PC-9 (cell line): ENCODE results near the gene PRF1. TPM values are rescaled to one million over a fixed set of nuclear protein-coding genes. Genes with fewer than 3 reads are reported as not detected.

Experiments
- BruUV-seq: library from RNA; stranded (reverse); fragments of 400-500 nt; replicated peaks from 2 replicates; lab custom pipeline; 2021; lab: Mats Ljungman, UMichigan
- CTCF ChIA-PET: fragments of 300-600 bp; sonication (Branson Sonifier 250); formaldehyde crosslinking; loops from one replicate; lab custom pipeline; 2022; ENCODE audit warnings: antibody characterized with exemption; lab: Charles Lee
- POLR2A ChIA-PET: fragments of 300-600 bp; sonication (Branson Sonifier 250); formaldehyde crosslinking; loops from one replicate; lab custom pipeline; 2022; ENCODE audit warnings: antibody characterized with exemption; ENCODE audit not compliant: unreplicated experiment; lab: Charles Lee
- DNase-seq, 2 experiments: peaks; one replicate each; pipeline versions ENCODE4 v3.0.0 to v3.0.0-alpha.2; 2015 to 2022; ENCODE audit warnings: mixed read lengths in 1 of 2
- H2AFZ ChIP-seq: fragments of 200-600 bp; sonication (generic); 2 replicates; pipeline ENCODE4 v1.8.1; 2017; ENCODE audit warnings: antibody characterized with exemption
- H3F3A ChIP-seq: fragments of 200-600 bp; sonication (generic); 2 replicates; pipeline ENCODE4 v1.8.1; 2017; ENCODE audit warnings: antibody characterized with exemption, mild to moderate bottlenecking, low read depth; ENCODE audit not compliant: insufficient read depth
- H3K27ac ChIP-seq: fragments of 200-600 bp; sonication (generic); 2 replicates; pipeline ENCODE4 v1.6.1; 2016; ENCODE audit warnings: mixed run types
- H3K27me3 ChIP-seq: fragments of 200-600 bp; sonication (generic); 2 replicates; pipeline ENCODE4 v1.6.1; 2016; ENCODE audit warnings: low read depth, mixed run types; ENCODE audit not compliant: insufficient read depth
- H3K36me3 ChIP-seq: fragments of 200-600 bp; sonication (generic); 2 replicates; pipeline ENCODE4 v1.6.1; 2016; ENCODE audit warnings: low read depth, mixed run types
- H3K4me1 ChIP-seq: fragments of 200-600 bp; sonication (generic); replicated peaks from 2 replicates; pipeline ENCODE4 v1.6.1; 2016; ENCODE audit warnings: mixed run types; ENCODE audit not compliant: insufficient read depth
- H3K4me2 ChIP-seq: fragments of 200-600 bp; sonication (generic); 2 replicates; pipeline ENCODE4 v1.6.1; 2017; ENCODE audit warnings: mixed run types
- H3K4me3 ChIP-seq: fragments of 200-600 bp; sonication (generic); 2 replicates; pipeline ENCODE4 v1.6.1; 2016; ENCODE audit warnings: mixed run types
- H3K79me2 ChIP-seq: fragments of 200-600 bp; sonication (generic); 2 replicates; pipeline ENCODE4 v1.6.1; 2017; ENCODE audit warnings: low read depth, mixed run types
- H3K9me2 ChIP-seq: fragments of 200-600 bp; sonication (generic); 2 replicates; pipeline ENCODE4 v1.8.1; 2017; ENCODE audit warnings: mild to moderate bottlenecking; ENCODE audit not compliant: insufficient read depth
- H3K9me3 ChIP-seq: fragments of 200-600 bp; sonication (generic); 2 replicates; pipeline ENCODE4 v1.8.1; 2016; ENCODE audit warnings: low read depth; ENCODE audit not compliant: insufficient read depth
- H4K20me1 ChIP-seq: fragments of 200-600 bp; sonication (generic); 2 replicates; pipeline ENCODE4 v1.8.1; 2017; ENCODE audit not compliant: insufficient read depth
- EZH2 ChIP-seq: fragments of 200-600 bp; sonication (generic); IDR thresholded peaks from 2 replicates; pipeline ENCODE4 v1.8.0; 2017; ENCODE audit warnings: antibody characterized with exemption, low read depth
- intact Hi-C: fragments of 100-400 bp; cut with micrococcal nuclease; formaldehyde crosslinking; loops from one replicate; pipeline ENCODE4 v1.10.0; 2022; ENCODE audit not compliant: unreplicated experiment
- total RNA-seq: library from RNA; stranded (reverse); gene quantifications from 2 replicates; pipeline ENCODE4 v1.2.3, GENCODE V29; 2021
- TF ChIP-seq, protein P1 (sequence below): fragments of 200-600 bp; sonication (generic); conservative IDR thresholded peaks from 2 replicates; pipeline ENCODE4 v1.6.1; 2017; ENCODE audit warnings: mixed run types, antibody characterized with exemption, mild to moderate bottlenecking, moderate library complexity

PRF1 gene
- total RNA-seq, 1 experiment from 2014 or later: not detected

DNA sequence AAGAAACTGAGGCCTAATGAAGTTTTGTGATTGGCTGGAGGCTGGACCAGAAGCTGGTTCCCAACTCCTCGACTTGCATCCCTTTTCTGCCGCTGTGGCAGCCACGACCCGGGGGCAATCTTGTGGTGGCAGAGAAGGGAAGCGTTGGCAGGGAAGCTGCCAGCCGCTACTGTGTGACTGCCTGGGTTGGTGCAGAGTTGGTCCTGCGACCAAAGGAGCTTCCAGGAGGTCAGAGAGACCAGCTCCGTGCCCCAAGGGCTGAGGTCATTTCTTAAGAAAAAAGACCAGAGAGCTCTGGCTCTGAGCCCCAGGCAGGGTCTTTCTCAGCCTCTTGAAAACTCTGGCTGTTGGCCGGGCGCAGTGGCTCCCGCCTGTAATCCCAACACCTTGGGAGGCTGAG lies 47.2 kb downstream of the PRF1 start:
- Histone ChIP-seq H3K4me2 (no peak overlapping the region), H3K27me3 (no peaks in the 10 kb centered on the region), H3K4me1 (no peaks in the 10 kb centered on the region), H3F3A (peaks cover 4% of the 10 kb centered on the region; the same call in 1 of the 2 replicates), H3K27ac (no peak overlapping the region), H3K9me3 (no peaks in the 10 kb centered on the region), H3K4me3 (no peak overlapping the region), H3K36me3 (no peaks in the 10 kb centered on the region), H2AFZ (no peak overlapping the region), H3K9me2 (no peaks in the 10 kb centered on the region), H4K20me1 (no peaks in the 10 kb centered on the region), H3K79me2 (no peaks in the 10 kb centered on the region)
- ChIA-PET POLR2A (no interaction called here), CTCF (no interaction called here)
- intact Hi-C loops: loop anchor here (10.0 kb wide), 1 partner anchor 729 kb away; no protein-coding TSS in a partner anchor
- BruUV-seq: no TSS peak
- no peak for TF ChIP-seq EZH2
- TF ChIP-seq, protein P1, sequence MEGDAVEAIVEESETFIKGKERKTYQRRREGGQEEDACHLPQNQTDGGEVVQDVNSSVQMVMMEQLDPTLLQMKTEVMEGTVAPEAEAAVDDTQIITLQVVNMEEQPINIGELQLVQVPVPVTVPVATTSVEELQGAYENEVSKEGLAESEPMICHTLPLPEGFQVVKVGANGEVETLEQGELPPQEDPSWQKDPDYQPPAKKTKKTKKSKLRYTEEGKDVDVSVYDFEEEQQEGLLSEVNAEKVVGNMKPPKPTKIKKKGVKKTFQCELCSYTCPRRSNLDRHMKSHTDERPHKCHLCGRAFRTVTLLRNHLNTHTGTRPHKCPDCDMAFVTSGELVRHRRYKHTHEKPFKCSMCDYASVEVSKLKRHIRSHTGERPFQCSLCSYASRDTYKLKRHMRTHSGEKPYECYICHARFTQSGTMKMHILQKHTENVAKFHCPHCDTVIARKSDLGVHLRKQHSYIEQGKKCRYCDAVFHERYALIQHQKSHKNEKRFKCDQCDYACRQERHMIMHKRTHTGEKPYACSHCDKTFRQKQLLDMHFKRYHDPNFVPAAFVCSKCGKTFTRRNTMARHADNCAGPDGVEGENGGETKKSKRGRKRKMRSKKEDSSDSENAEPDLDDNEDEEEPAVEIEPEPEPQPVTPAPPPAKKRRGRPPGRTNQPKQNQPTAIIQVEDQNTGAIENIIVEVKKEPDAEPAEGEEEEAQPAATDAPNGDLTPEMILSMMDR: no peak
- DNase-seq: no peak

DNA sequence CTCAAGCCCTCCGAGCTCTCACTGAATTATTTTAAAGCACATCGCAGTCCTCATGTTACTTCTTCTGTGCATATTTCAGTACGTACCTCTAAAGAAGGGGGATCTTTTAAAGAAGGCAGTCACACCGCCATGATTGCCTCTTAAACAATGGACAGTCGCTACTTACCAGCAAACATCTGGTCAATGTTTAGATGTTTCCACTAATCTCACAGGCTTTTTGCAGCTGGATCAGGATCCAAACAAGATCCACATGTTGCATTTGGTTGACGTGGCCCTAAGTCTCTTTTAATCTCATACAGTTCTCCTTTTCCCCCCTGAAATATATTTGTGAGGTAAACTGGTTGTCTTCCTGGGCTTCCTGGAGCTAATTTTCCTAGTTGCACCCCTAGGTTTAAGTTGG lies 50.0 kb downstream of the PRF1 start:
- no peak overlapping the region for H3K27ac ChIP-seq
- no peaks in the 10 kb centered on the region; the same call in 1 of the 2 replicates for H4K20me1 ChIP-seq
- H3K4me1 ChIP-seq: no peaks in the 10 kb centered on the region
- BruUV-seq: no TSS peak
- TF ChIP-seq, protein P1: no peak
- TF ChIP-seq EZH2: no peak
- no peak for DNase-seq
- peaks cover 4% of the 10 kb centered on the region; the same call in 1 of the 2 replicates for H3F3A ChIP-seq
- ChIA-PET POLR2A (no interaction called here), CTCF (no interaction called here)
- H3K9me2 ChIP-seq: no peaks in the 10 kb centered on the region
- H3K4me2 ChIP-seq: no peak overlapping the region
- H3K4me3 ChIP-seq: no peak overlapping the region
- intact Hi-C loops: loop anchor here (5.0 to 10.0 kb wide), 3 partner anchors 120 to 732 kb away; partner anchors contain the start of genes ADAMTS14 and UNC5B
- no peaks in the 10 kb centered on the region for H3K79me2 ChIP-seq
- no peaks in the 10 kb centered on the region for H3K9me3 ChIP-seq
- H3K36me3 ChIP-seq: no peaks in the 10 kb centered on the region
- no peaks in the 10 kb centered on the region for H3K27me3 ChIP-seq
- no peak overlapping the region for H2AFZ ChIP-seq

DNA sequence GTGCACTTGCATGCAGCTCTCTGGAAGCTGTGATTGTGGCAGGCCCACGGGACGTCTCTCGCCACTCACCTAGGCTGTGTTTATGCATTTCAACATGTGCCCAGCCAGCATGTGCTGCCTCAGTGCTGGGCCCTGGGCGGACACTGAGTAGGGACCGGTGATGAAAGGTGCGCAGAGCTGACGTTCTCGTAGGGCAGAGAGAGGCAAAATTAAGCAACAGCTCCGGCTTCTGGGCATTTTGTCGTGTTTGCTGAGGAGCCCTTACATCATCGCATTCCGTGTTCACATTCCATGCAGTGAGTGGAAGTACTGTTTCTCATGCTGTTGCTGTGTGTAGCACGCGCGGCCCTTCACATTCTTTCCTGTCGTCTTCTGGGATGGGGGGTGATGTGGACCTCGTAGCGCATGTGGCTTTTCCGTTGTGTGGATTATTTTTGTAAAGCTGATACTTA lies 50.5 kb downstream of the PRF1 start:
- H4K20me1 ChIP-seq: no peaks in the 10 kb centered on the region; the same call in 1 of the 2 replicates
- no peak overlapping the region for H2AFZ ChIP-seq
- CTCF ChIA-PET: interaction anchor here (0.5 to 1.1 kb wide), 2 partner anchors 197 to 369 kb away, joined by 3 read pairs; no protein-coding TSS in a partner anchor
- intact Hi-C loops: loop anchor here (2.0 to 10.0 kb wide), 4 partner anchors 120 to 733 kb away; partner anchors contain the start of genes ADAMTS14, SGPL1 and UNC5B
- DNase-seq: no peak
- H3K27me3 ChIP-seq: no peaks in the 10 kb centered on the region
- no peaks in the 10 kb centered on the region for H3K79me2 ChIP-seq
- no peak overlapping the region for H3K4me3 ChIP-seq
- no peaks in the 10 kb centered on the region for H3K36me3 ChIP-seq
- no peak overlapping the region for H3K4me2 ChIP-seq
- no TSS peak for BruUV-seq
- POLR2A ChIA-PET: no interaction called here
- TF ChIP-seq, protein P1: no peak
- TF ChIP-seq EZH2: no peak
- H3K9me2 ChIP-seq: no peaks in the 10 kb centered on the region
- H3F3A ChIP-seq: peaks cover 4% of the 10 kb centered on the region; the same call in 1 of the 2 replicates
- no peak overlapping the region for H3K27ac ChIP-seq
- H3K9me3 ChIP-seq: no peaks in the 10 kb centered on the region
- no peaks in the 10 kb centered on the region for H3K4me1 ChIP-seq
